PC-3 (cell line): Measurements from ENCODE around the gene CDSN. TPM values are rescaled to one million over a fixed set of nuclear protein-coding genes. Genes with fewer than 3 reads are reported as not detected.

ENCODE experiments used
- ATAC-seq: fragments of 200-7000 bp; cut with Tn5 transposase; 2 replicates; pipeline ENCODE4 v1.9.1; 2020; ENCODE audit warnings: mild to moderate bottlenecking, moderate library complexity
- BruUV-seq: library from RNA; stranded (reverse); fragments of 400-500 nt; replicated peaks from 2 replicates; lab custom pipeline; 2021; lab: Mats Ljungman, UMichigan
- CTCF ChIA-PET: fragments of 300-600 bp; sonication (Branson Sonifier 250); formaldehyde crosslinking; loops from one replicate; lab custom pipeline; 2022; ENCODE audit warnings: antibody characterized with exemption; lab: Charles Lee
- POLR2A ChIA-PET: fragments of 300-600 bp; sonication (Branson Sonifier 250); formaldehyde crosslinking; loops from one replicate; lab custom pipeline; 2022; ENCODE audit warnings: antibody characterized with exemption; ENCODE audit not compliant: unreplicated experiment; lab: Charles Lee
- DNase-seq: peaks from one replicate; pipeline ENCODE4 v3.0.0-alpha.2; 2015
- H2AFZ ChIP-seq: fragments of 300-600 bp; sonication (generic); 2 replicates; pipeline ENCODE4 v1.6.0; 2016; ENCODE audit warnings: antibody characterized with exemption, low read length
- H3F3A ChIP-seq: fragments of 300-600 bp; sonication (generic); one replicate; pipeline ENCODE4 v1.6.0; 2017; ENCODE audit warnings: antibody characterized with exemption, low read length, control low read depth, mild to moderate bottlenecking; ENCODE audit not compliant: unreplicated experiment
- H3K27ac ChIP-seq: fragments of 300-600 bp; sonication (generic); 2 replicates; pipeline ENCODE4 v1.5.1; 2016; ENCODE audit warnings: mild to moderate bottlenecking, low read length
- H3K27me3 ChIP-seq: fragments of 300-600 bp; sonication (generic); 2 replicates; pipeline ENCODE4 v1.6.1; 2016; ENCODE audit warnings: low read length, mixed read lengths
- H3K36me3 ChIP-seq: fragments of 300-600 bp; sonication (generic); 2 replicates; pipeline ENCODE4 v1.6.1; 2016; ENCODE audit warnings: low read depth, mixed run types, low read length, mixed read lengths
- H3K4me1 ChIP-seq: fragments of 300-600 bp; sonication (generic); 2 replicates; pipeline ENCODE4 v1.5.1; 2016; ENCODE audit warnings: low read length; ENCODE audit not compliant: insufficient read depth
- H3K4me2 ChIP-seq: fragments of 300-600 bp; sonication (generic); 2 replicates; pipeline ENCODE4 v1.6.0; 2016; ENCODE audit warnings: low read length
- H3K4me3 ChIP-seq: fragments of 300-600 bp; sonication (generic); 2 replicates; pipeline ENCODE4 v1.5.1; 2016; ENCODE audit warnings: mild to moderate bottlenecking, low read length, mixed read lengths
- H3K79me2 ChIP-seq: fragments of 300-600 bp; sonication (generic); 2 replicates; pipeline ENCODE4 v1.6.1; 2017; ENCODE audit warnings: low read length, mixed read lengths
- H3K9ac ChIP-seq: fragments of 300-600 bp; sonication (generic); 2 replicates; pipeline ENCODE4 v1.6.0; 2016; ENCODE audit warnings: mild to moderate bottlenecking, low read length
- H3K9me2 ChIP-seq: fragments of 300-600 bp; sonication (generic); replicated peaks from 2 replicates; pipeline ENCODE4 v1.6.1; 2016; ENCODE audit warnings: mixed run types, low read length, mixed read lengths
- H3K9me3 ChIP-seq: fragments of 300-600 bp; sonication (generic); 2 replicates; pipeline ENCODE4 v1.6.1; 2016; ENCODE audit warnings: low read length, mixed read lengths
- H4K20me1 ChIP-seq: fragments of 300-600 bp; sonication (generic); 2 replicates; pipeline ENCODE4 v1.6.1; 2016; ENCODE audit warnings: low read length, mixed read lengths
- EZH2 ChIP-seq: fragments of 300-600 bp; sonication (generic); IDR thresholded peaks from one replicate; pipeline ENCODE4 v1.6.1; 2017; ENCODE audit warnings: antibody characterized with exemption, mild to moderate bottlenecking, low read length; ENCODE audit not compliant: unreplicated experiment
- EZH2phosphoT487 ChIP-seq: fragments of 300-600 bp; sonication (generic); IDR thresholded peaks from 2 replicates; pipeline ENCODE4 v1.6.1; 2018; ENCODE audit warnings: mild to moderate bottlenecking, antibody characterized with exemption, low read length, borderline replicate concordance
- intact Hi-C: fragments of 100-400 bp; cut with micrococcal nuclease; formaldehyde crosslinking; loops from 2 replicates; pipeline ENCODE4 v1.9.0; 2023
- total RNA-seq: library from RNA; depleted of rRNA; stranded (reverse); fragments of >200 nt; gene quantifications from 2 replicates; pipeline ENCODE4 v1.2.3, GENCODE V29; 2014
- TF ChIP-seq, protein P1 (sequence below): fragments of 300-600 bp; sonication (generic); conservative IDR thresholded peaks from 2 replicates; pipeline ENCODE4 v1.5.1; 2017; ENCODE audit warnings: antibody characterized with exemption, low read depth, mild to moderate bottlenecking, low read length

Gene CDSN
- total RNA-seq, 1 experiment from 2014 or later: 0.55 TPM

DNA sequence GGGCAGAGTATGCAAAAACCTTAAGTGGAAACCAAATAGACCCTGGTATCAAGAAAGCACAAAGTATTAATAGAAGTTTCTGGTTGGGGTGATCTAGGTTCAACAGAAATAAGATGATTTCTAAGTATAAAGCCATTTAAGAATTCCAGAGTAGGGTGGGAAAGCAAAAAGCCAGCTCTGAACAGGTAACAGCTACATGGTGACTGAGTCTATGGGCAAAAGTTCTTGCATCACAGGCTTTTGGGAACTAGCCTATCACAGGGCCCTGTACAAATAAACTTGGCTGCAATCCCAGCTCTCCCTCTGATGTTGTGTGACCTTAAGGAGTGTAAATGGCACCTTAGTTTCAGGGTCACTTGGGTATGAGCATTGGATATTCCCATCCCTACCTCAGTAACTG lies 43.7 kb upstream of the CDSN start:
- Histone ChIP-seq H3K9ac (no peak overlapping the region), H3K79me2 (peaks cover 22% of the 10 kb centered on the region), H3K36me3 (peaks cover 12% of the 10 kb centered on the region; the same call in 1 of the 2 replicates), H3K9me3 (no peaks in the 10 kb centered on the region), H3K9me2 (no peaks in the 10 kb centered on the region), H3K4me1 (peaks cover 10% of the 10 kb centered on the region), H4K20me1 (no peaks in the 10 kb centered on the region), H3K4me3 (no peak overlapping the region), H2AFZ (no peak overlapping the region), H3K27ac (no peak overlapping the region), H3K4me2 (no peak overlapping the region), H3K27me3 (no peaks in the 10 kb centered on the region), H3F3A (no peaks in the 10 kb centered on the region)
- no peak for DNase-seq
- TF ChIP-seq, protein P1, sequence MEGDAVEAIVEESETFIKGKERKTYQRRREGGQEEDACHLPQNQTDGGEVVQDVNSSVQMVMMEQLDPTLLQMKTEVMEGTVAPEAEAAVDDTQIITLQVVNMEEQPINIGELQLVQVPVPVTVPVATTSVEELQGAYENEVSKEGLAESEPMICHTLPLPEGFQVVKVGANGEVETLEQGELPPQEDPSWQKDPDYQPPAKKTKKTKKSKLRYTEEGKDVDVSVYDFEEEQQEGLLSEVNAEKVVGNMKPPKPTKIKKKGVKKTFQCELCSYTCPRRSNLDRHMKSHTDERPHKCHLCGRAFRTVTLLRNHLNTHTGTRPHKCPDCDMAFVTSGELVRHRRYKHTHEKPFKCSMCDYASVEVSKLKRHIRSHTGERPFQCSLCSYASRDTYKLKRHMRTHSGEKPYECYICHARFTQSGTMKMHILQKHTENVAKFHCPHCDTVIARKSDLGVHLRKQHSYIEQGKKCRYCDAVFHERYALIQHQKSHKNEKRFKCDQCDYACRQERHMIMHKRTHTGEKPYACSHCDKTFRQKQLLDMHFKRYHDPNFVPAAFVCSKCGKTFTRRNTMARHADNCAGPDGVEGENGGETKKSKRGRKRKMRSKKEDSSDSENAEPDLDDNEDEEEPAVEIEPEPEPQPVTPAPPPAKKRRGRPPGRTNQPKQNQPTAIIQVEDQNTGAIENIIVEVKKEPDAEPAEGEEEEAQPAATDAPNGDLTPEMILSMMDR: no peak
- TF ChIP-seq EZH2phosphoT487: no peak
- TF ChIP-seq EZH2: no peak
- BruUV-seq: no TSS peak
- no peak for ATAC-seq
- intact Hi-C loops: no loop called here
- CTCF ChIA-PET: no interaction called here
- POLR2A ChIA-PET: no interaction called here

DNA sequence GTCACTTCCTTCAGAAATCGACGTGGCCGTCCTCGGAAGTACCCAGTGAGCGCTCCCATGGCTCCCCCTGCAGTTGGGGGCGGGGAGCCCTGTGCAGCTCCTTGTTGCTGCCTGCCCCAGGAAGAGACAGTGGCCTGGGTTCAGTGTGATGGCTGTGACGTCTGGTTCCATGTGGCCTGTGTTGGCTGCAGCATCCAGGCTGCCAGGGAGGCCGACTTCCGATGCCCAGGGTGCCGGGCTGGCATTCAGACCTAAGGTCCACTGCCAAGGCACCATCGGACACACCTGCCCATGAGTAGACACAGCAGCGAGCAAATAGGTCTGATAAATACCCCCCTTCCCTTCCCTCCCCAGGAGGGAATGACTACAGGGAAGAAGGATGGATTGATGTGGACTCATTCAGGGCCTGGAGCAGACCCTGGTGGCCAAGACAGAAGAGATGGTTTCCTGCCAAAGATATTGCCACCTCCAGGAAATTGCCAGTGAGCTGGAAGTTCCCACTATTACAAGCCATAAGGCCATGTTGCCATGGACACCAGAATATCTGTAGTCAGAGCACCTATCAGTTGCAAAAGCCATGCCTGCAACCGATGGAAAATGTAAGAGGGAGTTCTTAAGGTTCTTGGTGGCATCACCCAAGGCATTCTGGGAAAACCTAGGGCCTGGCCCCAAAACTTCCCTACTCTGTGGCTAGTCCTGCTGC lies 42.4 kb upstream of the CDSN start:
- intact Hi-C loops: no loop called here
- Histone ChIP-seq H3K79me2 (peaks cover 27% of the 10 kb centered on the region), H3K9ac (no peak overlapping the region), H3K4me3 (no peak overlapping the region), H3K9me3 (no peaks in the 10 kb centered on the region), H3K27ac (no peak overlapping the region), H4K20me1 (no peaks in the 10 kb centered on the region), H3K36me3 (peaks cover 12% of the 10 kb centered on the region; the same call in 1 of the 2 replicates), H3K4me2 (no peak overlapping the region), H3F3A (no peaks in the 10 kb centered on the region), H3K9me2 (no peaks in the 10 kb centered on the region), H2AFZ (no peak overlapping the region), H3K27me3 (no peaks in the 10 kb centered on the region), H3K4me1 (peaks cover 10% of the 10 kb centered on the region)
- no TSS peak for BruUV-seq
- ChIA-PET CTCF (no interaction called here), POLR2A (no interaction called here)
- no peak for DNase-seq
- no peak for ATAC-seq
- TF ChIP-seq EZH2: no peak
- TF ChIP-seq, protein P1: no peak
